LNCaP clone FGC (cell line): ENCODE data around the gene SREBF2.

Experiments used
- DNase-seq: peaks from one replicate; pipeline ENCODE4 v3.0.0-alpha.2; 2011; ENCODE audit warnings: low read depth
- H3K4me3 ChIP-seq: 2 replicates; pipeline ENCODE4 v1.5.1; 2011; ENCODE audit warnings: mild to moderate bottlenecking, low read depth, low read length, control low read depth
- TF ChIP-seq, protein P1 (sequence below): IDR thresholded peaks from 2 replicates; pipeline ENCODE4 v1.5.1; 2012; ENCODE audit warnings: mild to moderate bottlenecking; ENCODE audit not compliant: control insufficient read depth, insufficient read depth; ENCODE audit errors: extremely low read depth

Gene SREBF2

GRCh38 chr22:41832553-41833368 lies at the start of gene SREBF2:
Gene SREBF2, plus strand, starts transcription at chr22:41833105. Its CDS starts 166 bp downstream, at chr22:41833271.
- peak within 1 kb of the TSS; percentile 72 for H3K4me3 ChIP-seq
- TF ChIP-seq, protein P1, sequence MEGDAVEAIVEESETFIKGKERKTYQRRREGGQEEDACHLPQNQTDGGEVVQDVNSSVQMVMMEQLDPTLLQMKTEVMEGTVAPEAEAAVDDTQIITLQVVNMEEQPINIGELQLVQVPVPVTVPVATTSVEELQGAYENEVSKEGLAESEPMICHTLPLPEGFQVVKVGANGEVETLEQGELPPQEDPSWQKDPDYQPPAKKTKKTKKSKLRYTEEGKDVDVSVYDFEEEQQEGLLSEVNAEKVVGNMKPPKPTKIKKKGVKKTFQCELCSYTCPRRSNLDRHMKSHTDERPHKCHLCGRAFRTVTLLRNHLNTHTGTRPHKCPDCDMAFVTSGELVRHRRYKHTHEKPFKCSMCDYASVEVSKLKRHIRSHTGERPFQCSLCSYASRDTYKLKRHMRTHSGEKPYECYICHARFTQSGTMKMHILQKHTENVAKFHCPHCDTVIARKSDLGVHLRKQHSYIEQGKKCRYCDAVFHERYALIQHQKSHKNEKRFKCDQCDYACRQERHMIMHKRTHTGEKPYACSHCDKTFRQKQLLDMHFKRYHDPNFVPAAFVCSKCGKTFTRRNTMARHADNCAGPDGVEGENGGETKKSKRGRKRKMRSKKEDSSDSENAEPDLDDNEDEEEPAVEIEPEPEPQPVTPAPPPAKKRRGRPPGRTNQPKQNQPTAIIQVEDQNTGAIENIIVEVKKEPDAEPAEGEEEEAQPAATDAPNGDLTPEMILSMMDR: 0 out of 2 replicates have a peak, but pooled peaks have one; percentile 16
- peak; percentile 99 for DNase-seq

- no peak for DNase-seq
- H3K4me3 ChIP-seq: no peak overlapping the region
- TF ChIP-seq, protein P1: no peak
These were observed 45.6 kb upstream of the SREBF2 start for GRCh38 chr22:41787331-41787730.

GRCh38 chr22:41793871-41794270 lies 39.0 kb upstream of the SREBF2 start:
- H3K4me3 ChIP-seq: no peak overlapping the region
- TF ChIP-seq, protein P1: no peak
- no peak for DNase-seq

DNA sequence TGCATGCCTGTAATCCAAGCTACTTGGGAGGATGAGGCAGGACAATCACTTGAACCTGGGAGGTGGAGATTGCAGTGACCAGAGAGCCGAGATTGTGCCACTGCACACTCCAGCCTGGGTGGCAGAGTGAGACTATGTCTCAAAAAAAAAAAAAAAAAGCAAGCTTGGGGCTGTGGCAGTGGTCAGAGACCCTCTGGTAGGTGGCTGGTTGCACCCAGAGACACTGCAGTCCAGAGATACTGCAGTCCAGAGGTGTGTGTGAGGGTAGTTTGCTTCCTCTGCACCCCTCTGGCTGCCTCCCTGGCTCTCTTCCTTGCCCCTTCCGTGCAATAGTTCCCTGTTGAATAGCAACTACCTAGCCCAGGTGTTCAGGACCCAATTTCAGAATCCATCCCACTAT lies 34.2 kb upstream of the SREBF2 start:
- TF ChIP-seq, protein P1: no peak
- no peak overlapping the region for H3K4me3 ChIP-seq

DNA sequence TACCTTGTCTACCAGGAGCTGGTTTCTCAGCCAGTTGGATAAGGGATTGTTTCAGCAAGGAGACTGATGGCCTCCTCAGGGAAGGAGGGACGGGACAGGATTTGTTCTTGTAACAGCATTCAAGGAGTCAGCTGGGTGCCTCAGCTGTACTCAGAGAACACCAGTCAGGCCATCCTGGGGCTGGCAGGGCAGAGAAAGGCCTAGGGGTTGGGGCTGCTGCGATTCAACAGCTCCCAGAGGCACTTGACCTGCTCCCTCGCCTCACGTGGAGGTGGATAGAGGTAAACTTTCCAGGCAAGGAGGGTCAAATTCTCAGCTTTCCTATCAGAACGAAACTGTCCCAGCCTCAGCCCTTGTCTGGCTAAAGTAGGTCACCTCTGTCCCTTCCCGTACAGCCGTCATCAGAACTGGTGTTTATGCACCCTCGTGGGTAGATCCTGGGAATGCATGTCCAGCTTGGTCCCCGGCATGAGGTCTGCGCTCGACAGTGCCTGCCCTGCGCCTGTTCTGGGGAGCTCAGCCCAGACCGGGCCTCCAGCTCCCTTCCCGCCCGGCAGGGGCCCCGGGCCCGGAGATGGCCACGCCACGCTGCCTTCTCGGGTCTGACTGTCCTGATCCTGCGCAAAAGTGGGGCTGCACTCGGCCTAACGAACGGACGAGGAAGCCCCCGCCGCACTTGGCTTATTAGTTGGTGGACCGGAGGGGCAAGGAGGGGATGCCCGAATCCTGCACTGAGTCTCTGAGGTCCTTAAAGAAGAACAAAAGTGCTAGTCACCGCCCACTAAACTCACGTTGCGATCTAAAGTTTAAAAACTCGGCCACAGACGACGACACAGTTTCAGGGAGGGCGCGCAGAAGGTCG lies 33.2 kb upstream of the SREBF2 start:
- TF ChIP-seq, protein P1: no peak
- peak overlapping the region; percentile 73 for H3K4me3 ChIP-seq
- DNase-seq: no peak

More for the DNA sequence above, 34.2 kb upstream of the SREBF2 start:
- DNase-seq: no peak

- DNase-seq: peak; percentile 45
- TF ChIP-seq, protein P1: no peak
- peak within 1 kb of the TSS; percentile 73 for H3K4me3 ChIP-seq
These were observed 32.4 kb upstream of the SREBF2 start, which contains the start of gene CCDC134 for GRCh38 chr22:41800348-41801146. Gene CCDC134, plus strand, starts transcription at chr22:41800679. Its CDS starts 8,212 bp downstream, at chr22:41808891.
